HUES64 (cell line): ENCODE results near the gene TRANK1.

Source experiments
- H3K27ac ChIP-seq: 2 replicates; pipeline ENCODE4 v1.7.0; 2013; ENCODE audit warnings: low read depth, low read length, inconsistent platforms
- H3K27me3 ChIP-seq: 2 replicates; pipeline ENCODE4 v1.6.1; 2013; ENCODE audit warnings: mild to moderate bottlenecking, low read length; ENCODE audit not compliant: insufficient read depth
- H3K36me3 ChIP-seq: 2 replicates; pipeline ENCODE4 v1.6.1; 2013; ENCODE audit warnings: mild to moderate bottlenecking, low read length; ENCODE audit not compliant: insufficient read depth
- H3K4me1 ChIP-seq: 2 replicates; pipeline ENCODE4 v1.6.1; 2013; ENCODE audit warnings: mild to moderate bottlenecking, low read length, moderate library complexity; ENCODE audit not compliant: insufficient read depth
- H3K4me3 ChIP-seq: 2 replicates; pipeline ENCODE4 v1.5.1; 2013; ENCODE audit warnings: mild to moderate bottlenecking, low read length, moderate library complexity
- H3K9ac ChIP-seq: 2 replicates; pipeline ENCODE4 v1.6.1; 2013; ENCODE audit warnings: mild to moderate bottlenecking, low read depth, low read length
- H3K9me3 ChIP-seq: 2 replicates; pipeline ENCODE4 v1.6.1; 2013; ENCODE audit warnings: low read depth, low read length; ENCODE audit not compliant: insufficient read depth
- WGBS: fragments of 150-250, 120-280 bp; methylation state at CpG from one replicate; pipeline ENCODE4 v1.1.7; 2013; ENCODE audit warnings: missing lambda C conversion rate; 5-methylcytosine and 5-hydroxymethylcytosine counted together

TRANK1 gene

DNA sequence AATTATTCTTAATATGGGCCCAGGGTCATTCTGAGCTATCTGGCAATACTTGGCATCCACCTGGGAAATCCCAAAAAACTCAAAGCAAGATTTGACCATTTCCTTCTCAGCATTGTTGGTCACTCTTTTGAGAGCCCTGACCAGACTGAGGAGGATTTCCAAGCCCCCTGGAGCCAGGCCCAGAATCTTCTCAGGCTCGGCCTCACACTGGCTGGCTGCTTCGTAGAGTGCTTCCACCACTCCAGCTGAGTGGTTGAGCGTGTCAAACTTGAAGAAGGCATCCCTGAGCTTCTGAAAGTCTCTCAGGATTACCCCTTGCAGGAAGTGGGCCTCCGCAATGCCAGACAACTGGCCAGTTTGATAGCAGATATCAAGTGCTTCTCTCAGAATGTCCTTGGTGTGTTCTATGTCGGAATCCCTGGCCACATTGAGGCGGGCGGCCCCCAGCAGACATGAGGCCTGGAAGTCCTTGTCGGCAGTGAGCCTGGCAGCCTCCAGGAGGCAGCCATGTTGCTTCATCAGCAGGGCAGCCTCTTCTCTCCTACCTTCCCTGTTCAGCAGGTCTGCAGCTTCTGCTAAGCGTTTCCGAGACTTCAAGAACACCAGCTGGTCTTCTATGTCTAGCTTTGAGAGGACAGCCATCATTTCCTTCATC, 111.6 kb downstream of the TRANK1 start:
- no peak overlapping the region for H3K4me3 ChIP-seq
- no peak overlapping the region for H3K9ac ChIP-seq
- H3K27ac ChIP-seq: no peak overlapping the region
- WGBS: 92% methylated on average over 10 of the region's 10 CpGs
- H3K9me3 ChIP-seq: no peaks in the 10 kb centered on the region
- H3K27me3 ChIP-seq: no peaks in the 10 kb centered on the region
- no peaks in the 10 kb centered on the region for H3K4me1 ChIP-seq
- H3K36me3 ChIP-seq: no peaks in the 10 kb centered on the region

DNA sequence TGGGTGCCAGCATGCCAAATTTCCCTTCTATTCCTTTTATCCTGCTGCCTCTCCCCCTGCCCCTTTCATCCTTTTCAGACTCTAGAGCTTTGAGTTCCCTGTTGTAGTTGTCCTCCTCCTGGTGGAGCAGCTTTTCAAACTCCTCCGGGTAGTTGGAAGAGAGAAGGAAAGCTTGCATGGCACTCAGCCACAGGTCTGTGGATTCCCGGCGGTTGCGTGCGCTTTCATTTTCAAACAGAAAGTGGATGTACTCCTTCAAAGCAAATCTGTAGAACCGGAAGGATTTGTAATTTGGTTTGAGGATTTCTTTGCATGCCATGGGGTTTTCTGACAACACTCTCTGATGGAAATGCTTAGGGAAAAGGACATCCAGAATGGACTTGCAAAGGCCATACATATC, 112.4 kb downstream of the TRANK1 start:
- Histone ChIP-seq H3K4me3 (no peak overlapping the region), H3K36me3 (no peaks in the 10 kb centered on the region), H3K27ac (no peak overlapping the region), H3K27me3 (no peaks in the 10 kb centered on the region), H3K9ac (no peak overlapping the region), H3K9me3 (no peaks in the 10 kb centered on the region), H3K4me1 (no peaks in the 10 kb centered on the region)
- WGBS: 98% methylated on average over 6 of the region's 6 CpGs

DNA sequence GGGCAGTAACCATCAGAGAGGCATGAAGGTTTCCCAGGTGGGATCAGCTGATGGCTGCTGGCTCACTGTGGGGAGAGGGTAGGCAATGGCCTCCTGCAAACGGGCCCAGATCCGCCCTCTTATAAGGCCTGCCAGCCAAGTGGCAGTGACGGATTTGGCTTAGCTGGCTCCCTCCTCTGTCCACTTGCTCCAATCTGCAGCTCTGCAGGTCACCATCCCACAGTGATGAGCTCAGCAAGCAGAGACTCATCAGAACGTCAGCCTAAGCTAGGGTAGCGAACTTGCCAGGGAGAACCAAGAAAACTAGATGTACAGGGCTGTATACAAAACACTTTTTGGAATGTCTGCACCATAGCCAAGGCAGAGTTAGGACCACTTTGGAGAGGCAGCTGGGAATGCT, 117.7 kb downstream of the TRANK1 start:
- H3K36me3 ChIP-seq: no peaks in the 10 kb centered on the region
- H3K4me3 ChIP-seq: no peak overlapping the region
- 87% methylated on average over 5 of the region's 5 CpGs for WGBS
- H3K27me3 ChIP-seq: no peaks in the 10 kb centered on the region
- H3K27ac ChIP-seq: no peak overlapping the region
- H3K9me3 ChIP-seq: no peaks in the 10 kb centered on the region
- H3K4me1 ChIP-seq: no peaks in the 10 kb centered on the region
- H3K9ac ChIP-seq: no peak overlapping the region

DNA sequence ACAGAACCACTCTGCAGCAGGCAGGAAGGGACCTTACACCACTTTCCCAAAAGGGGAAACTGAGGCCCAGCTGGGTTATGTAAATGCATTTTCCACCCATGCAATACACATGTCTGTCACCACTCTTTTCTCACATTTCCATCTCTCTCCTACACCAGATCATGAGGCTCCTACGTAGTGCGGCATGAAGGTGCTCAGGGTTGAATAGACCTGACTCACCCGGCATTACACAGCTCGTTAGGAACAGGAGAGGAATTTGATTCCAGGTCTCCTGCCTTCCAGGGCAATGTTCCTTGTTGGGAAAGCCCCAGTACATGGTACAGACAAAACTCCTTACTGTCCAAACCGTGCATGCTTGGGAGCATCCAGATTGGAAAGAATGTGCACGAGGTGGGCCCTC, 118.6 kb downstream of the TRANK1 start:
- H3K4me3 ChIP-seq: no peak overlapping the region
- H3K27me3 ChIP-seq: no peaks in the 10 kb centered on the region
- WGBS: 94% methylated on average over 6 of the region's 6 CpGs
- no peak overlapping the region for H3K9ac ChIP-seq
- H3K36me3 ChIP-seq: no peaks in the 10 kb centered on the region
- no peak overlapping the region for H3K27ac ChIP-seq
- no peaks in the 10 kb centered on the region for H3K9me3 ChIP-seq
- H3K4me1 ChIP-seq: no peaks in the 10 kb centered on the region

DNA sequence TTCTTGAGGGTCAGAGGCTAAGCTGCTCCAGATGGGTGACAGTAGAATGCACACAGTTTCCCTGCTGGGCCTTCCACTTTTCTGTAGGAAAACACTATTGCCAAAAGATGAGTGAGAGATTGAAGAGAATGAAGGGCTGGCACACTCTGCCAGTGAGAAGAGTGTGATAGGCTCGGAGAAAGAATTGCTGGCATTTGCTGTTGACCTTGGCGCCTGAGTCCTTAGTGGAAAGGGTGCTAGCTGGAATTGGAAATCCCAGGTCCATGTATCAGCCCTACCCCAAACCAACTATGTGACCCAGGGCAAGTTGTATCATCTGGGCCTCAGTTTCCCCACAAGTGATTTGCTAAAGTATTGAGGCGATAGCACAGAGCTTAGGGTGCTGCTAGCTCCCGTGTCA, 120.4 kb downstream of the TRANK1 start:
- no peaks in the 10 kb centered on the region for H3K9me3 ChIP-seq
- no peaks in the 10 kb centered on the region for H3K27me3 ChIP-seq
- H3K9ac ChIP-seq: no peak overlapping the region
- H3K4me3 ChIP-seq: no peak overlapping the region
- H3K36me3 ChIP-seq: no peaks in the 10 kb centered on the region
- H3K27ac ChIP-seq: no peak overlapping the region
- 96% methylated on average over 4 of the region's 4 CpGs for WGBS
- peaks cover 7% of the 10 kb centered on the region; the same call in 1 of the 2 replicates for H3K4me1 ChIP-seq

DNA sequence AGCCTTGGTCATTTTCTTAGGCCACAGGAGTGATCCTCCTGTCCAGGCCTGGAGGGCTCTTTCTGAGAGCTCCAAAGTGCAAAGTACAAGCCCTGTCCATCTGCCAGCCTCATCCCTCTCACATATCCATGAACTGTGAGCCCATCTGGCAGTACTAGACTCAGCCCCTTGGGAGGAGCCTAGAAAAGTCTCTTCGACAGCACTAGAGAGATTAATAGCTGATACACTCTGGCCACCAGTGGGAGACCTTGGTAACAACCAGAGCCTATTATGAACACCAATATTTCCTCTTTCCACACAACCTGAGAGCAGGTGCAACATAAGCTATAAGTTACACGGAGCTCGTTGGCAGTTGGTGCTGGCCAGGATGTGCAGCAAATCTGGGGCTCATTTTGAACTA, 121.0 kb downstream of the TRANK1 start:
- Histone ChIP-seq H3K4me3 (no peak overlapping the region), H3K27me3 (no peaks in the 10 kb centered on the region), H3K9ac (no peak overlapping the region), H3K9me3 (no peaks in the 10 kb centered on the region), H3K4me1 (peaks cover 7% of the 10 kb centered on the region; the same call in 1 of the 2 replicates), H3K27ac (no peak overlapping the region), H3K36me3 (no peaks in the 10 kb centered on the region)
- 94% methylated on average over 3 of the region's 3 CpGs for WGBS

DNA sequence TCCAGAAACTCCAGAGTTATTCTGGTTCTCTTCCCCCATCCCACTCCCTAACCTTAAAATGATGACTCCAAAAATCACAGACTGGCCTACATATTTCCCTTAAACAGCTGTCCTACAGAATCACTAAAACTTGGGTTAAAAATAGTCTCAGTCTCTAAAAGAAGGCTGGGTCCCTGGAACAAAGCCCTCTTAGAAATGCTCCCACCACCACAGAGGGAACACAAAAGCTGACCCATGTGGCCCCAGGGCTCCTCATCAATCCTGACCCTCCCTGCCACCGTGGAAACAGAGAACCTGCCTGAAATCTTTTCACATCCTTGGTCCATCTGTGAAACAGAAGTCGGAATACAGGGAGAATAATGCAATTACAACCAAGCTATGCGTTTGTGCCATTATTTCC, 124.8 kb downstream of the TRANK1 start:
- Histone ChIP-seq H3K36me3 (no peaks in the 10 kb centered on the region), H3K27me3 (no peaks in the 10 kb centered on the region), H3K9ac (no peak overlapping the region), H3K4me3 (no peak overlapping the region), H3K4me1 (peaks cover 7% of the 10 kb centered on the region; the same call in 1 of the 2 replicates), H3K27ac (no peak overlapping the region), H3K9me3 (no peaks in the 10 kb centered on the region)
- 80% methylated on average over 3 of the region's 3 CpGs for WGBS

DNA sequence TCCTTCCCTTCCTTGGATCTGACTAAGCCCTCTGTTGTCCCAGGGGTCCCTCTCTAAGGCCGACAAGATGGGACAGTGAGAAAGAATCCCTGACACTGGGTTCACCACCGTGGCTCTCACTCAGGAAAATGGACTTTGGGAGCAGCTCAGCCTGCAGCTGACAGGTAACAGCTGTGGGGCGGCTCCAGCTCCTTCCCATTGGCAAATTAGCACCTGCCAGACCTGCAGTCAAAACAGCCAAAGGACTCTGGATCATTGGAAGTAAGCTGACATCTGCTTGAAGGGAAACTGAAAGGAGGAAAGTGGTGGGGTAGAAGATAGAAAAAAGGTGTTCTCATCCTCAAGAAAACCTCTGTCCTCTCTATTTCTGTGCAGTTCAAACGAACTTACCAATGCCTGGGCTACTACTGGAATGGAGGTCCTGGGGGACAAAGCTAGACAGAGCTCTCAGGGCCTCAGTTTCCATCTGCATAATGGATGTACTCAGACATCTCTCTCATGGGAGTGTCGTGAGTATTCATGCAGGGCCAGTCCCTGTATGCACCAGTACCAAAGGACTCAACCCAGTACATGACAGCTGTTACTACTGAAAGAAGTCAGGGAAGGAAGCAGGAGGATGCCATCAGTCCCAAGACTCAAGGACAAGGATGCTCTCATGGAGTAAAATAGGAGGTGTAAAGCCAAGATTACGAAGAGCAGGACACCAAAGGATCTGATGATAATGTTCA, 126.9 kb downstream of the TRANK1 start:
- Histone ChIP-seq H3K27me3 (no peaks in the 10 kb centered on the region), H3K4me1 (peaks cover 7% of the 10 kb centered on the region; the same call in 1 of the 2 replicates), H3K9ac (no peak overlapping the region), H3K9me3 (no peaks in the 10 kb centered on the region), H3K27ac (no peak overlapping the region), H3K36me3 (no peaks in the 10 kb centered on the region), H3K4me3 (no peak overlapping the region)
- WGBS: 87% methylated on average over 6 of the region's 6 CpGs

DNA sequence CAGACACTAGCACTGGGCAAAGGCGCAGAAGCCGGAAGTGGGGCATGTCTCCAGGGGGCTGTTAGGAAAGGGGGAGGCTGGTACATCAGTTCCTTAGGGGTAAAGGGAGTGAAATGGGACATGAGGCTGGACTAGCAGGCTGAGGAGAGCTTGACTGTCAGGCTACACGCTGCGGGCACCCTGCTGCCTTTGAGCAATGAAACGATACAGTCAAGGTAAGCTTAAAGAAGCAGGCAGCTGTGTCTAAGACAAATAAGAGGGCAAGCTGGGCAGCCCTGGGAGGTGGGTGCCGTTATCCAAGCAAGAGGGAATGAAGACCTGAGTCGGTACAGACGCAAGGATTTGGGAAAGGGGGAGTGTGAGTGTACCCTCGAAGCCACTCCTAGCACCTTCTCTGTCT, 129.5 kb downstream of the TRANK1 start:
- H3K4me1 ChIP-seq: peaks cover 2% of the 10 kb centered on the region; the same call in 1 of the 2 replicates
- no peaks in the 10 kb centered on the region for H3K36me3 ChIP-seq
- H3K9me3 ChIP-seq: no peaks in the 10 kb centered on the region
- no peak overlapping the region for H3K27ac ChIP-seq
- H3K4me3 ChIP-seq: no peak overlapping the region
- H3K9ac ChIP-seq: no peak overlapping the region
- 93% methylated on average over 9 of the region's 9 CpGs for WGBS
- H3K27me3 ChIP-seq: no peaks in the 10 kb centered on the region

DNA sequence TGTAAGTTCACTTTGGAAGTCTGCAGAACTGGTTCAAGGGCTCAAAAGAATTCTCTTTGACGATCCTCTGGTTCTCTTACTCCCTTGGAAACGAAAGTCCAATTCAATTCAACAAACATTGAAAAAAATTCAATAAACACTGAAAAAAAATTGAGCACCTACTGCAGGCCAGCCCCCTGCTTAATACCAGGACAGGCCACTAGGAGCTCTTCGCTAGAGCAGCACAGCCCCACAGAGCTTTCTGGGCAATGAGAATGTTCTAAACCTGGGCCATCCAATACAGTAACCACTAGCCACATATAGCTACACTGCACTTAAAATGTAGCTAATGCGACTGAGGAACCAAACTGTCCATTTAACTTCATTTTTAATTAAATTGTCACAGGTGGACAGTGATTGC, 130.1 kb downstream of the TRANK1 start:
- Histone ChIP-seq H3K27me3 (no peaks in the 10 kb centered on the region), H3K9me3 (no peaks in the 10 kb centered on the region), H3K4me1 (no peaks in the 10 kb centered on the region), H3K36me3 (no peaks in the 10 kb centered on the region), H3K4me3 (no peak overlapping the region), H3K9ac (no peak overlapping the region), H3K27ac (no peak overlapping the region)
- WGBS: 81% methylated on average over 4 of the region's 4 CpGs

DNA sequence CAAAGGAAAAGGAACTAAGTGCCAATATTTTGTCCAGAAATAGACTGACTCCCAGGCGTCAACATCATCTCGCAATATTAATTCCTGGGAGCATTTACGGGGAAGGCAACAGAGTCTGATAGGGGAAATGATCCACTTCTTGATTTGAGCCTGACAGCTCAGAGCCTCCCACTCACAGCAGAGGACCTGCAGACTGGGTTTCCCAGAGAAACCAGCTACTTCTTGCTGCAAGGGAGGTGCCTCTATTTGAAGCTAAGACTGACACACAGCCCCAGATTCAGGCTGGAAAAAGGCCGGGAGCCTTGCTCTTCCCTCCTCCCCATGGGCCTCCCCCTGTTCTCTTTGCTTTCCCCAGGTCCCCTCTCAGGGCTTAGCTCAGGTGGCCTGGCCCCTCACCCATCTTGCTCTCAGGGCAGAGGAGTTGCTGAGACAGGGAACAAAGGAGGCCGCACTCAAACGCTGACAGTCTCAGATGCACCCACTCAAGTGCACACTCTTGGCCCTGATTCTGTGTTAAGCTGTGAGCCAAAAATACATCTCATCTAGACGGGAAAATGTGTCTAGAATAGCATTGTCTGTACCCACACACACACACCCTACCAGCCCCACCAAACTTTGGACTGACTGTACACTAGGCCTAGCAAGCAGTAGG, 130.7 kb downstream of the TRANK1 start:
- Histone ChIP-seq H3K9ac (no peak overlapping the region), H3K4me1 (no peaks in the 10 kb centered on the region)
- WGBS: 78% methylated on average over 7 of the region's 7 CpGs

More for the DNA sequence above, 130.7 kb downstream of the TRANK1 start:
- Histone ChIP-seq H3K4me3 (no peak overlapping the region), H3K9me3 (no peaks in the 10 kb centered on the region), H3K27me3 (no peaks in the 10 kb centered on the region), H3K36me3 (no peaks in the 10 kb centered on the region), H3K27ac (no peak overlapping the region)
